Activated CD8-positive, alpha-beta memory T cell treated with anti-CD3 and anti-CD28 coated beads for 4 hours (primary cell): ENCODE measurements around the gene LGALS3BP.
"Not testable (repeated sequence)": the region's sequence is repeated elsewhere in the genome, so short reads cannot be mapped to it uniquely, and the experiment has no call there.

Experiments used
- DNase-seq, 2 donors: peaks; one replicate each; pipeline ENCODE4 v3.0.0-alpha.2; 2020; ENCODE audit warnings: low read depth in 2 of 2

LGALS3BP gene

GRCh38 chr17:78979780-78980623 lies at the start of gene LGALS3BP:
LGALS3BP (minus strand) TSS chr17:78979923; CDS start chr17:78977191, 2,732 bp downstream.
- DNase-seq, result no peak

- no peak for DNase-seq
Measured at GRCh38 chr17:79028496-79029326, 49.0 kb upstream of the LGALS3BP start.

GRCh38 chr17:79027925-79028491 lies 48.3 kb upstream of the LGALS3BP start:
- DNase-seq, result no peak

- DNase-seq, result no peak
Measured at GRCh38 chr17:79027274-79027924, 47.7 kb upstream of the LGALS3BP start.

GRCh38 chr17:79026376-79027273 lies 46.9 kb upstream of the LGALS3BP start:
- DNase-seq, result no peak

GRCh38 chr17:79024901-79025737 lies 45.4 kb upstream of the LGALS3BP start:
- DNase-seq, result no peak

GRCh38 chr17:79023886-79024771 lies 44.4 kb upstream of the LGALS3BP start, which contains the start of gene C1QTNF1:
C1QTNF1 (plus strand) TSS chr17:79024169; CDS start chr17:79043969, 19,800 bp downstream.
- DNase-seq, result no peak

GRCh38 chr17:79023180-79023705 lies 43.5 kb upstream of the LGALS3BP start:
- no peak for DNase-seq

GRCh38 chr17:79022507-79022991 lies 42.8 kb upstream of the LGALS3BP start:
- no peak for DNase-seq

GRCh38 chr17:79021929-79022328 lies 42.2 kb upstream of the LGALS3BP start:
- not testable (repeated sequence) for DNase-seq

- DNase-seq, result no peak
Measured at GRCh38 chr17:79020631-79021301, 41.0 kb upstream of the LGALS3BP start.

- no peak for DNase-seq
Measured at GRCh38 chr17:79019632-79020584, 40.2 kb upstream of the LGALS3BP start.

- no peak for DNase-seq
Measured at GRCh38 chr17:79019261-79019631, 39.5 kb upstream of the LGALS3BP start.

- DNase-seq, result no peak
Measured at GRCh38 chr17:79018370-79018695, 38.6 kb upstream of the LGALS3BP start.

- no peak for DNase-seq
Measured at GRCh38 chr17:79017546-79018369, 38.0 kb upstream of the LGALS3BP start.
